ENCODE data around the gene SEPSECS. TPM values are rescaled to one million over a fixed set of nuclear protein-coding genes. Genes with fewer than 3 reads are reported as not detected.

Gene SEPSECS
- total RNA-seq, 2 donors from 2014 or later, result 13.1 to 16.3 TPM

DNA sequence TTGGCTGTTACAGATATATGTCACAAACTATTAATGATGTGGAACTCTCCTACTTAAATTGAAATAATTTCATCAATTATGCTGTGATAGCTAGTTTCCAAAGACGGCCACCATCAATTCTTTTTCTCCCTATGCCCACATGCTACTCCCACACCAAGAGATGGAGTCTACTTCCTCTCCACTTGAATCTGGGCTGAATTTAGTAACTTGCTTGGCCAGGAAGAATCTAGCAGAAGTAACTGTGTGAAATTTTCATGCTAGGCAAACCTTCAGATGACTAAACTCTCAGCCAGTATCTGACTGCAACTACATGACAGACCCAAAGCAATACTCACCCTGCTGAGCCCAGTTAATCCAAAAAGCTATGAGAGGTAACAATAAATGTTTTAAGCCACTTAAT lies 3.2 kb downstream of the SEPSECS start:
- H3K4me1 ChIP-seq, result peaks cover 5% of the 10 kb centered on the region
- TF ChIP-seq, protein P1, sequence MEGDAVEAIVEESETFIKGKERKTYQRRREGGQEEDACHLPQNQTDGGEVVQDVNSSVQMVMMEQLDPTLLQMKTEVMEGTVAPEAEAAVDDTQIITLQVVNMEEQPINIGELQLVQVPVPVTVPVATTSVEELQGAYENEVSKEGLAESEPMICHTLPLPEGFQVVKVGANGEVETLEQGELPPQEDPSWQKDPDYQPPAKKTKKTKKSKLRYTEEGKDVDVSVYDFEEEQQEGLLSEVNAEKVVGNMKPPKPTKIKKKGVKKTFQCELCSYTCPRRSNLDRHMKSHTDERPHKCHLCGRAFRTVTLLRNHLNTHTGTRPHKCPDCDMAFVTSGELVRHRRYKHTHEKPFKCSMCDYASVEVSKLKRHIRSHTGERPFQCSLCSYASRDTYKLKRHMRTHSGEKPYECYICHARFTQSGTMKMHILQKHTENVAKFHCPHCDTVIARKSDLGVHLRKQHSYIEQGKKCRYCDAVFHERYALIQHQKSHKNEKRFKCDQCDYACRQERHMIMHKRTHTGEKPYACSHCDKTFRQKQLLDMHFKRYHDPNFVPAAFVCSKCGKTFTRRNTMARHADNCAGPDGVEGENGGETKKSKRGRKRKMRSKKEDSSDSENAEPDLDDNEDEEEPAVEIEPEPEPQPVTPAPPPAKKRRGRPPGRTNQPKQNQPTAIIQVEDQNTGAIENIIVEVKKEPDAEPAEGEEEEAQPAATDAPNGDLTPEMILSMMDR (IDR thresholded peaks at IDR 0.05), result no peak
- no peak for DNase-seq
- H3K9me3 ChIP-seq, result no peaks in the 10 kb centered on the region
- H3K36me3 ChIP-seq, result no peaks in the 10 kb centered on the region
- H3K27ac ChIP-seq, result no peak overlapping the region
- H3K4me3 ChIP-seq, result no peak overlapping the region
- no peak overlapping the region for H3K9ac ChIP-seq (ENCODE audit: low read depth in 2 of 2, low read length in 2 of 2)
- H3K27me3 ChIP-seq, result no peaks in the 10 kb centered on the region
- intact Hi-C loops (cut with DNase I), result no loop called here

DNA sequence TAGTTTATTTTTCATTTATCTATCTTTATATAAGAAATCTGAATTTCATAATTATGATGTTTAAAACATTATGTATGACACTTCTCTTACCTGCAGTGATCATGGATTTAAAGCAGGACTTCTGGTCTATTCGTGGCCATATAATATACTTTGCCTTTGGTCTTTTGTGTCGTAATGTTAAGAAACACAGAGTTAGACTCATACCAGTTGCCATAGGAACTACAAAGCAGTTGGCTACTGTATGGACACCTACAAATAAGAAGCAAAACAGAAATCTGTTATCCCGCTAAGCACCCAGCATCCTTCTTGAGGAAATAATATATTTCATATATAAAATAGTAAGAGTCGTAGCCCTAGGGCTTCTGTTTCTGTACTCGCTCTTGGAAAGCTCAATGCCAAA lies 4.3 kb downstream of the SEPSECS start:
- no peak for DNase-seq
- Histone ChIP-seq H3K4me1 (no peaks in the 10 kb centered on the region), H3K9me3 (no peaks in the 10 kb centered on the region), H3K4me3 (no peak overlapping the region), H3K36me3 (no peaks in the 10 kb centered on the region), H3K9ac (ENCODE audit: low read depth in 2 of 2, low read length in 2 of 2) (no peak overlapping the region), H3K27me3 (no peaks in the 10 kb centered on the region), H3K27ac (no peak overlapping the region)
- TF ChIP-seq, protein P1 (IDR thresholded peaks at IDR 0.05), result no peak
- intact Hi-C loops (cut with DNase I), result no loop called here

DNA sequence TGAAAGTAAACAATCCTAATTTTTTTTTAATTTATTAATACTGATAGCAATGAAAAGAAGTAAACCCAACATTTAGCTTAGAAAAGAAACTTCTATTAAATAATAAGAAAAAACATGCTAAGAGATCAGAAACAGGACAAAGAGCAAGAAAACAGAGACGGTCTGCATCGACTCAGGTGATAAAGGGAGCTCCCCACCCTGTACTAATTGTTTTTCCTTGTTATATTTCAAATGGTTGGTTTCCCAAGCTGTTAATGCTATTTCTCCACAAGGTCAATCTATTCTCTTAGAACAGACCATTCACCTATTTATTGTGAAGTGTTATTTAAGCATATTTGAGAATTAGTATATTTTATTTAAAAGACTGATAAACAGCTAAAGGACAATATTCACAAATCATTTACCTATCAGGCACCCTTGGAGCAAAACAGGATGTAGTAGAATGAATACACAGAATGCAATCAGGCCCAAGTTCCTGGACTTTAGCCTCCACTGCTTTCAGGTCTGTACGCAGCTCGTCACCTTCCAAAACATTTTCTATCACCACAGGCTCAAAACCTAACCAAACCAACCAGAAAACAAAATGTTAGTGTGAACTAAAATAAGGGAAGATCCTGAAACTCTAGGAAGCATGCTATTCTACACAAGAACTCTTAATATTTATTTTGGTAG lies 5.5 kb downstream of the SEPSECS start:
- peak overlapping the region; percentile 30 for H3K27ac ChIP-seq

DNA sequence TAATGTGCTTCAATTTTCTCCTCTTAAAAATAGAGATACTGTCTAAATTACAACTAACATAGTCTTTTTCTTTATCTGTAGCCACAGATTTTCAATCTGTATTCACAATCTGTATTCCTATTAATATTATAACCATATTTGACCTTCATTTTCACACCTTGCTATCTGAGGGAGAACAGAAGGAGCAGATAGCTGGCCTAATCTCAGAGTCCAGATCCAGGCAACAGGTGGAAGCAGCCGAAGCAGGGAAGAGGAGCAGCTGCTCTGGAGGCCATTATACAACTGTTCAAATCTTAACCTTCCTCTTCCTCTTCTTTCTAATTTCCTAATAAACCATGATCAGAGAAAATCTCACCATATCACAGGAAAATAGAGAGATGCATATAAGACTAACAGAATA lies 14.2 kb downstream of the SEPSECS start:
- TF ChIP-seq, protein P1 (IDR thresholded peaks at IDR 0.05), result no peak
- Histone ChIP-seq H3K9ac (ENCODE audit: low read depth in 2 of 2, low read length in 2 of 2) (no peak overlapping the region), H3K27me3 (no peaks in the 10 kb centered on the region), H3K4me1 (no peaks in the 10 kb centered on the region), H3K9me3 (no peaks in the 10 kb centered on the region), H3K4me3 (no peak overlapping the region), H3K27ac (no peak overlapping the region), H3K36me3 (no peaks in the 10 kb centered on the region)
- intact Hi-C loops (cut with DNase I), result loop anchor here (5.0 to 10.0 kb wide), 2 partner anchors 164 to 241 kb away; no protein-coding TSS in a partner anchor
- DNase-seq, result no peak

More for the DNA sequence above, 5.5 kb downstream of the SEPSECS start:
- peak; percentile 56 for DNase-seq
- intact Hi-C loops (cut with DNase I), result no loop called here
- Histone ChIP-seq H3K4me1 (no peaks in the 10 kb centered on the region), H3K9ac (ENCODE audit: low read depth in 2 of 2, low read length in 2 of 2) (peak overlapping the region in 1 of 2 donors; percentile 8), H3K36me3 (no peaks in the 10 kb centered on the region), H3K4me3 (no peak overlapping the region), H3K27me3 (no peaks in the 10 kb centered on the region), H3K9me3 (no peaks in the 10 kb centered on the region)
- TF ChIP-seq, protein P1 (IDR thresholded peaks at IDR 0.05), result no peak

DNA sequence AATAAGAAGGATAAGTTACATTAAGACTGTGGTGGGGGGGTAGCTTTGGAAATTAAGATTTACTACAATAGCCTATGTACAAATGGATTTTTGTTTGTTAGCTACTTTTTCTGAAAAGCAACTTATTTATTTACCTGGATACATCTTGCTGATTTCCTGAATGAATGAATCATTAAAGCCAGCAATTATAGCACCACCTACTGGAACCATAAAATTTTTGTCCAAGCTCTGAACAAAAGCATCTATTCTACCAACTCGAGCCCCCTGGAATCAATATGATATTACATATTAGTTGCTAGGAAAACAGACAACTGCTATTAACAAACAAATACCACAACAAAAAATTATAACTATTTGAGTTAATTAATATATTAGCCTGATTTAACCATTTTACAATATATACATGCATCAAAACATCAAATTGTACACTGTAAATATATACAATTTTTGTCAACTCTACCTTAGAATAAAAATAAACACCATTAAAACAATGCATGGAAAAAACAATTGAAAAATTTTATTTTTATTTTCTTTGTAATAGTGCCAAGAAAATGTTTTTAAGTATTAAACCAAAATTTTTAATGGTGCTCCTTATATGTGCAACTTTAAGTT lies 15.3 kb downstream of the SEPSECS start:
- H3K4me1 ChIP-seq, result no peaks in the 10 kb centered on the region
- no peak overlapping the region for H3K9ac ChIP-seq (ENCODE audit: low read depth in 2 of 2, low read length in 2 of 2)
- no peak overlapping the region for H3K27ac ChIP-seq
- no peaks in the 10 kb centered on the region for H3K9me3 ChIP-seq
- no peak for DNase-seq
- intact Hi-C loops (cut with DNase I), result loop anchor here (5.0 to 10.0 kb wide), 3 partner anchors 163 to 498 kb away; no protein-coding TSS in a partner anchor
- no peaks in the 10 kb centered on the region for H3K36me3 ChIP-seq
- no peaks in the 10 kb centered on the region for H3K27me3 ChIP-seq
- H3K4me3 ChIP-seq, result no peak overlapping the region
- TF ChIP-seq, protein P1 (IDR thresholded peaks at IDR 0.05), result peak; percentile 40

Data from colonic mucosa (tissue), 4 donors.